Endothelial cell of hepatic sinusoid (primary cell): ENCODE results near the gene GPR18.
"Not testable (repeated sequence)": the region's sequence is repeated elsewhere in the genome, so short reads cannot be mapped to it uniquely, and the experiment has no call there.

Experiments
- in situ Hi-C: cut with HindIII; loops from 2 replicates; pipeline ENCODE4 v1.10.0; 2017; ENCODE audit warnings: low sequenced_read_pairs

The GPR18 gene

GRCh38 chr13:99211421-99212035, 46.7 kb downstream of the GPR18 start:
- in situ Hi-C loops: no loop called here

- in situ Hi-C loops: not testable (repeated sequence)
Measured at GRCh38 chr13:99210627-99211026, 47.6 kb downstream of the GPR18 start.

GRCh38 chr13:99208845-99209527, 49.2 kb downstream of the GPR18 start:
- in situ Hi-C loops: no loop called here

GRCh38 chr13:99208185-99208584, 50.0 kb downstream of the GPR18 start:
- in situ Hi-C loops: no loop called here

GRCh38 chr13:99207511-99207910, 50.7 kb downstream of the GPR18 start:
- in situ Hi-C loops: no loop called here

- in situ Hi-C loops: no loop called here
Measured at GRCh38 chr13:99206873-99207272, 51.3 kb downstream of the GPR18 start.

- in situ Hi-C loops: no loop called here
Measured at GRCh38 chr13:99206226-99206625, 52.0 kb downstream of the GPR18 start.

- in situ Hi-C loops: no loop called here
Measured at GRCh38 chr13:99205621-99206220, 52.5 kb downstream of the GPR18 start.
